AG09319 (cell line): ENCODE data around the gene KIAA1755.

ENCODE experiments used
- DNase-seq: peaks from one replicate; pipeline ENCODE4 v3.0.0-alpha.2; 2010; ENCODE audit warnings: low read depth; ENCODE audit errors: extremely low read depth
- TF ChIP-seq, protein P1 (sequence below): IDR thresholded peaks from 2 replicates; pipeline ENCODE4 v1.5.1; 2011; ENCODE audit warnings: low read depth, mild to moderate bottlenecking, inconsistent platforms, low read length, moderate library complexity

KIAA1755 gene

DNA sequence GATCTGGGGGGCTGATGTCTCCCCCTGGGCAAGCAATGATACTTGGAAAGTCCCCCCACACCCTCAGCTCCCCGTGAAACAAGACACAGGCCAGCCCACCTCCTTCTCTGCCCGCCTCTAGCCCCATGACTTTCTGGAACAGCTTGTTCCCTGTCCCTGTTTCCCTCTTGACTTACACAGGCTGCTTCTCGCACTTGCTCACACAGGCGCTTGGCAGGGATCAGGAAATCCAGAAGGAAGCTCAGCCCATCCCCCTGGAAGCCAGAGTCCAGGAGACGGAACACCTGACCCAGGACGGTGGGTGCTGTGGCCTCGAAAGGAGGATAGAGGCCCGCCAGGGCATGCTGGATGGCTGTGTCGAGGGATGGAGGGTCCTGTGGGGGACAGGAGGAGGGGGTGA lies 14.8 kb downstream of the KIAA1755 start:
- DNase-seq = no peak
- TF ChIP-seq, protein P1, sequence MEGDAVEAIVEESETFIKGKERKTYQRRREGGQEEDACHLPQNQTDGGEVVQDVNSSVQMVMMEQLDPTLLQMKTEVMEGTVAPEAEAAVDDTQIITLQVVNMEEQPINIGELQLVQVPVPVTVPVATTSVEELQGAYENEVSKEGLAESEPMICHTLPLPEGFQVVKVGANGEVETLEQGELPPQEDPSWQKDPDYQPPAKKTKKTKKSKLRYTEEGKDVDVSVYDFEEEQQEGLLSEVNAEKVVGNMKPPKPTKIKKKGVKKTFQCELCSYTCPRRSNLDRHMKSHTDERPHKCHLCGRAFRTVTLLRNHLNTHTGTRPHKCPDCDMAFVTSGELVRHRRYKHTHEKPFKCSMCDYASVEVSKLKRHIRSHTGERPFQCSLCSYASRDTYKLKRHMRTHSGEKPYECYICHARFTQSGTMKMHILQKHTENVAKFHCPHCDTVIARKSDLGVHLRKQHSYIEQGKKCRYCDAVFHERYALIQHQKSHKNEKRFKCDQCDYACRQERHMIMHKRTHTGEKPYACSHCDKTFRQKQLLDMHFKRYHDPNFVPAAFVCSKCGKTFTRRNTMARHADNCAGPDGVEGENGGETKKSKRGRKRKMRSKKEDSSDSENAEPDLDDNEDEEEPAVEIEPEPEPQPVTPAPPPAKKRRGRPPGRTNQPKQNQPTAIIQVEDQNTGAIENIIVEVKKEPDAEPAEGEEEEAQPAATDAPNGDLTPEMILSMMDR = no peak

DNA sequence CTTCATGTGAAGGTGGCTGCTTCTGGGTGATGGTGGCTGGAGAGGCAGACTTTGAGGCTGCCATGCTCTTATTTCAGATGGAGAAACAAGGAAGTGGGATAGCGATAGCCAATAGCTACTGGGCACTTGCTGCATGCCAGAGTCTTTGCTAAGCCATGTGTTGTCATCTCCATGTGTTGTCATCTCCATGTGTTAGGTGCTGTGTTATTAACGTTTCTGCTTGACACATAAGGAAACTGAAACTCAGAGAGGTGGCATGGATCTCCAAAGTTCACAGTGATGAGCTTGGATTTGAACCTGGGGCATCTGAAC lies 16.9 kb downstream of the KIAA1755 start:
- TF ChIP-seq, protein P1 = no peak

DNA sequence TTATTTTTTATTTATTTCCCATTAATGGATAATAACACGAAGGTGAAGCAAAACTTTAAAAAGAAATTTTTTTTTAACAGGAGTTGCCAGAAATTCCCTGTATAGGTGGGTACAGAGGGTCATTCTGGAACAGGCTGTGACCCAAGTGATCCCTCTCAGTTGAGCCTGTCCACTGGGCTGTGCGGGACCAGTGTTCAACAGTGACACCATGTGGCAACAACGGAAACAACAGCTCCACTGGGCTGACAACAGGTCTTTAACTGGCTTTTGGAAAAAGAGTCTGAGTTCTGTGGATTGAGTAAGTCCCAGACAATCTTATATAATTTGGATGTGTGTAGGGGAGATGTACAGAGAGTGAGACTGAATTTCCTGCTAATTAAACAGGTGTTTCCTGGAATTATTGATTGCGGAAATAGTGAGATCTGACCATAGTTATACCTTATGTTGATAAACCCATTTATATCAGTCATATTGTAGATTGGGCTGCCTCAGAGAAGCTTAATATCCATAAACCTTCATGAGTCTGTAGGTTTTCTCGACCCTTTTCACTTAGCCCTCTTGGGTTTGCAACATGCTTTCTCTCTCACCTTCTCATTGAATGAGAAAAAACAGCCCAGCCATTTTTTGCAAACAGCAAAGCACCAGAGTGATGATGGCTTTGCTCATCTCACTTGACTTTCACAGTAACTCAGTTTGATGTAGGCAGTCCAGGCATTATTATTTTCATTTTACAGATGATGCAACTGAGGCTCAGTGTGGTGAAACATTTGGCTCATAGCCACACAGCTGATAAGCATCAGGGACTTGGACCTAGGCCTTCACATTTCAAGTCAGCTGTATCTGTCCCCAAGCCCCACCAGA lies 17.5 kb downstream of the KIAA1755 start:
- no peak for DNase-seq
- TF ChIP-seq, protein P1 = peak; percentile 19

More for the DNA sequence above, 16.9 kb downstream of the KIAA1755 start:
- no peak for DNase-seq

DNA sequence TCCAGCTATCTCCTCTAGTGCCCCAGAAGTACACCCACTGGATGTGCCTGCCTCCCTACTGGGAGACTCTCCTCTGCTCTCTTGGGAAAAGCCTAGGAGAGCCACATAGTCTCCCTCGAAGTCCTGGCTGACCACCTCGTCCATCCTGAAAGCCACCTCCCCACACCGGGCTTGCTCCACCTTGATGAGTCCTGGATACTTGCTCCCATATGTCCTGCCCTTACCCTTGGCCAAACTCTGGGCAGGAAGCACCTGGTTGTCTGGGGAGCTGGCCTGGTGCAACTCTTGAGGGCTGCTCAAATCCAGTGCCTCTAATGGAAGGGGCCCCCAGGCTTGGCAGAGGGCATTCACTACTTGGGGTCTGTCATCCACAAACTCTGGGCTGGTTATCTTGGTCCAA lies 19.3 kb downstream of the KIAA1755 start:
- TF ChIP-seq, protein P1 = no peak
- no peak for DNase-seq

DNA sequence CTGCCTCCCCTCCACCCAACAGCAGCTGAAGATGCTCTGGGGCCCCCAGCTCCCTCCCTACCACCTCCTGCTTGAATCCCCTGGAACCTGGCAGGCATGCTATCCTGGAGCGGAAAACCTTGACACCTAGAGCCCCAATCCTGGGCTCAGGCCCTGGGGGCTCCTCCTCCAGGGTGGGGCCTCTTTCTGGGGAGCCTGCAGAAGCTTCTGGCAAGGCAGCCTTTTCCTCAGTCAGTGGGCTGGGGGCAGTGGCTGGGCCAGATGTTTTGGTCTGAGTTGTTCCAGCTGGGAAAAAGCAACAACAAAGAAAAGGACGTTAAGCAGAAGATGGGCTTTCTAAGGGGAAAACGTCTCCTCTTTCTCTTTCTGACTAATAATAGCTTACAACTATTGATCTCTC lies 21.1 kb downstream of the KIAA1755 start:
- no peak for DNase-seq
- TF ChIP-seq, protein P1 = no peak

DNA sequence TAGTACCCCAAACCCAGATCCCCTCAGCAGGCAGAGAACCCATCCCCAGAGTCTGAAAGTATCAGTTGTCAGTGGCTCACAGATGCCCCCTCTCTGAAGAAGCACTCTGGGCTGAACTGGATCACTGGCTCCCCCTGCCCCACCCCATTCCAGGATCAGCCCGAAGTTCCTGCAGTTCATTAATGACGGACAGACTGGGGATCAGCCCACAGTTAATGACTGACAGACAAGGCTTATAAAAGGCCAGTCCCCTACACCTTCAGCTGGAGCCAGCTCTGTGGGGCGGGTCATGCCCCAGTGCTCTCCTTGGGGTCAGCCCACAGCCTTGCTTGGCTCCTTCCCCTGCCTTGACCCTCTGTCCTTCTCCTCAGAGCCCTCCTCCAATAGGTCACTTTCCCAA lies 21.7 kb downstream of the KIAA1755 start:
- TF ChIP-seq, protein P1 = no peak
- DNase-seq = no peak

DNA sequence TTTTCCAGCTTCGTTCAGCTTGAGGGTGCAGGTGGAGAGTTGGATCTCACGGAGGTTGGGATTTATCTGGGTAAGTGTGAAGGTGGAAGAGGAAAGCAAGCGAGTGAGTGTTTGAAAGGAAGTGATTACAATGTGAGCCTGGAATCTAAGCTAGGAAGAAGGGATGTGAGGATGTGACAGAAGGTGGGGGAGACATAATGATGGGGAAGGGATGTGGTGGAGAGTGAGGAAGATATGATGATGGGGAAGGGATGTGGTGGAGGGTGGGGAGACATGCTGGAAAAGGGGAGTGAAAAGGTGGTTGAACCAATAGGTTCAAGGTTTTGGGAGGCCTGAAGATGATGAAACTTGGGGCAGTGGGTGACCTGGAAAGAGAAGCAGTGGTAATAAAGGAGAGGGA lies 23.2 kb downstream of the KIAA1755 start:
- TF ChIP-seq, protein P1 = no peak
- DNase-seq = no peak
